Adrenal gland (tissue), 12 donors: ENCODE results near the gene BRD1. TPM values are rescaled to one million over a fixed set of nuclear protein-coding genes. Genes with fewer than 3 reads are reported as not detected.

Experiments
- DNase-seq, 7 donors: peaks; one replicate each; pipeline ENCODE4 v3.0.0-alpha.2; 2019 to 2020
- H3K27ac ChIP-seq, 5 donors: fragments of 200-600 bp; sonication (generic) in 4 of 5; 1 replicate in 3 of 5; 2 replicates in 2 of 5; pipeline versions ENCODE4 v1.5.1 to v1.8.0; 2016 to 2020; ENCODE audit warnings: mild to moderate bottlenecking in 1 of 5
- H3K27me3 ChIP-seq: fragments of 200-600 bp; 2 replicates; pipeline ENCODE4 v1.8.0; 2021
- H3K36me3 ChIP-seq, 2 donors: fragments of 200-600 bp; replicated peaks in 1 of 2; 1 replicate in 1 of 2; 2 replicates in 1 of 2; pipeline versions ENCODE4 v1.5.1 to v1.8.0; 2018 to 2022
- H3K4me1 ChIP-seq, 2 donors: fragments of 200-600 bp; replicated peaks in 1 of 2; 1 replicate in 1 of 2; 2 replicates in 1 of 2; pipeline versions ENCODE4 v1.5.1 to v1.8.0; 2018 to 2021
- H3K4me3 ChIP-seq, 4 donors: fragments of 200-600 bp; sonication (generic) in 3 of 4; one replicate each; pipeline ENCODE4 v1.5.1; 2016 to 2018
- H3K9me3 ChIP-seq, 3 donors: fragments of 200-600 bp; sonication (generic) in 1 of 3; replicated peaks in 1 of 3; 1 replicate in 2 of 3; 2 replicates in 1 of 3; pipeline versions ENCODE4 v1.5.1 to v1.8.0; 2016 to 2021
- CTCF ChIP-seq, 6 experiments: fragments of 450-650 bp in 4 of 6; fragments of 200-600 bp in 2 of 6; sonication (generic) in 1 of 6; IDR thresholded peaks; 1 replicate in 5 of 6; 2 replicates in 1 of 6; pipeline versions ENCODE4 v1.5.1 to v1.8.0; 2016 to 2021; ENCODE audit warnings: antibody characterized with exemption in 6 of 6, mild to moderate bottlenecking in 2 of 6, moderate library complexity in 1 of 6
- POLR2A ChIP-seq, 2 donors: fragments of 450-650 bp; IDR thresholded peaks; one replicate each; pipeline ENCODE4 v1.6.1; 2017; ENCODE audit warnings: antibody characterized with exemption in 2 of 2, mild to moderate bottlenecking in 2 of 2, moderate library complexity in 1 of 2
- whole genome bisulfite sequencing, 4 donors: extraction: QIAGEN DNeasy Blood & Tissue Kit in 2 of 4; methylation state at CpG; one replicate each; pipeline versions ENCODE4 v1.1.5 to v1.1.7; 2013 to 2017; 5-methylcytosine and 5-hydroxymethylcytosine counted together
- intact Hi-C, 2 donors: fragments of 100-400 bp; cut with DNase I; formaldehyde crosslinking; loops; one replicate each; pipeline versions ENCODE4 v1.14.1 to v1.15.0; 2022 to 2023
- polyA plus RNA-seq, 3 donors: library from polyadenylated mRNA; stranded (reverse); fragments of 200-250 nt in 2 of 3; fragments of 350-450 nt in 1 of 3; fragmentation: Illumina TruSeq in 1 of 3; extraction: RNeasy Lipid Tissue Mini Kit (QIAGEN cat#74804) in 1 of 3; gene quantifications; one replicate each; pipeline ENCODE4 v1.2.3, GENCODE V29; 2013 to 2014
- total RNA-seq, 9 donors: library from RNA; depleted of rRNA in 4 of 9; stranded (reverse); fragments of >200 nt in 4 of 9; fragments of 120-200 nt in 1 of 9; fragmentation: NEBNext Ultra II Directional in 1 of 9; extraction: Animal tissue kit (Norgen Biotek cat#: 25700) in 1 of 9; gene quantifications; one replicate each; pipeline versions ENCODE4 v1.1.0 to v1.2.4, GENCODE V29; 2013 to 2023
- donor health status: healthy with polysubstance abuse.
- donor health status: Bipolar disorder and iron deficiency.
- donor health status: DM: yes; HTN: yes; CAD: no.
- donor health status: DM: no; HTN: no; CAD: no.
- donor health status: DM: no; HTN: no; CAD: no.
- donor health status: DM: yes; HTN: yes; CAD: no.

The BRD1 gene
- total and polyA plus RNA-seq, 12 donors: 9.4 to 62.4 (median 26.6) TPM

GRCh38 chr22:49788504-49788903 lies 39.2 kb downstream of the BRD1 start:
- no peak overlapping the region for H3K4me3 ChIP-seq
- H3K4me1 ChIP-seq: peaks cover 24 to 55% of the 10 kb centered on the region in 2 donors
- DNase-seq: peak; percentile 54 to 88 (median 78)
- intact Hi-C loops: loop anchor here (10.0 kb wide), 1 partner anchor 126 kb away; the partner anchor contains the start of genes ALG12 (in 2 of the 2) and CRELD2 (in 2 of the 2)
- no peaks in the 10 kb centered on the region for H3K27me3 ChIP-seq
- H3K9me3 ChIP-seq: no peaks in the 10 kb centered on the region
- H3K36me3 ChIP-seq: peaks cover 0 to 57% of the 10 kb centered on the region in 2 donors
- H3K27ac ChIP-seq: peak overlapping the region in 4 of 5 donors; percentile 68 to 86 (median 78)
- 2 to 15% (median 4%) methylated on average over 11 of the region's 11 CpGs for WGBS, 4 donors
- TF ChIP-seq POLR2A (IDR thresholded peaks at IDR 0.05): no peak
- TF ChIP-seq CTCF (IDR thresholded peaks at IDR 0.05): no peak

- Histone ChIP-seq H3K4me1 (peaks cover 19 to 48% of the 10 kb centered on the region in 2 donors), H3K4me3 (no peak overlapping the region), H3K36me3 (peaks cover 0 to 57% of the 10 kb centered on the region in 2 donors), H3K27me3 (no peaks in the 10 kb centered on the region), H3K9me3 (no peaks in the 10 kb centered on the region), H3K27ac (peak overlapping the region in 3 of 5 donors; percentile 22 to 84 (median 68))
- 82 to 86% (median 84%) methylated on average over 10 of the region's 10 CpGs for WGBS, 4 donors
- TF ChIP-seq POLR2A (IDR thresholded peaks at IDR 0.05): no peak
- TF ChIP-seq CTCF (IDR thresholded peaks at IDR 0.05): no peak
- DNase-seq: no peak
- intact Hi-C loops: loop anchor here (10.0 kb wide), 1 partner anchor 127 kb away; the partner anchor contains the start of genes ALG12 (in 2 of the 2) and CRELD2 (in 2 of the 2)
Observed at GRCh38 chr22:49787861-49788260, 39.8 kb downstream of the BRD1 start.

GRCh38 chr22:49786976-49787706 lies 40.5 kb downstream of the BRD1 start:
- peaks cover 0 to 50% of the 10 kb centered on the region in 2 donors for H3K36me3 ChIP-seq
- no peaks in the 10 kb centered on the region for H3K9me3 ChIP-seq
- H3K4me3 ChIP-seq: no peak overlapping the region
- no peak for DNase-seq
- H3K4me1 ChIP-seq: peaks cover 18 to 44% of the 10 kb centered on the region in 2 donors
- no peaks in the 10 kb centered on the region for H3K27me3 ChIP-seq
- peak overlapping the region in 1 of 5 donors; percentile 67 for H3K27ac ChIP-seq
- 83 to 91% (median 85%) methylated on average over 29 to 35 of the region's 35 CpGs for WGBS, 4 donors
- intact Hi-C loops: loop anchor here (10.0 kb wide), 1 partner anchor 128 kb away; the partner anchor contains the start of genes ALG12 (in 2 of the 2) and CRELD2 (in 2 of the 2)
- no peak for TF ChIP-seq CTCF (IDR thresholded peaks at IDR 0.05)
- no peak for TF ChIP-seq POLR2A (IDR thresholded peaks at IDR 0.05)

- Histone ChIP-seq H3K27ac (peak overlapping the region in 1 of 5 donors; percentile 67), H3K9me3 (no peaks in the 10 kb centered on the region), H3K36me3 (peaks cover 0 to 38% of the 10 kb centered on the region in 2 donors), H3K27me3 (no peaks in the 10 kb centered on the region), H3K4me1 (peaks cover 18 to 41% of the 10 kb centered on the region in 2 donors), H3K4me3 (no peak overlapping the region)
- intact Hi-C loops: loop anchor here (10.0 kb wide), 1 partner anchor 129 kb away; the partner anchor contains the start of genes ALG12 (in 2 of the 2) and CRELD2 (in 2 of the 2)
- WGBS, 4 donors: 67 to 72% (median 70%) methylated on average over 15 to 19 of the region's 19 CpGs
- TF ChIP-seq POLR2A (IDR thresholded peaks at IDR 0.05): no peak
- no peak for TF ChIP-seq CTCF (IDR thresholded peaks at IDR 0.05)
- DNase-seq: no peak
Observed at GRCh38 chr22:49785841-49786471, 41.7 kb downstream of the BRD1 start.
